ENCODE results near the gene GTF2H4.

DNA sequence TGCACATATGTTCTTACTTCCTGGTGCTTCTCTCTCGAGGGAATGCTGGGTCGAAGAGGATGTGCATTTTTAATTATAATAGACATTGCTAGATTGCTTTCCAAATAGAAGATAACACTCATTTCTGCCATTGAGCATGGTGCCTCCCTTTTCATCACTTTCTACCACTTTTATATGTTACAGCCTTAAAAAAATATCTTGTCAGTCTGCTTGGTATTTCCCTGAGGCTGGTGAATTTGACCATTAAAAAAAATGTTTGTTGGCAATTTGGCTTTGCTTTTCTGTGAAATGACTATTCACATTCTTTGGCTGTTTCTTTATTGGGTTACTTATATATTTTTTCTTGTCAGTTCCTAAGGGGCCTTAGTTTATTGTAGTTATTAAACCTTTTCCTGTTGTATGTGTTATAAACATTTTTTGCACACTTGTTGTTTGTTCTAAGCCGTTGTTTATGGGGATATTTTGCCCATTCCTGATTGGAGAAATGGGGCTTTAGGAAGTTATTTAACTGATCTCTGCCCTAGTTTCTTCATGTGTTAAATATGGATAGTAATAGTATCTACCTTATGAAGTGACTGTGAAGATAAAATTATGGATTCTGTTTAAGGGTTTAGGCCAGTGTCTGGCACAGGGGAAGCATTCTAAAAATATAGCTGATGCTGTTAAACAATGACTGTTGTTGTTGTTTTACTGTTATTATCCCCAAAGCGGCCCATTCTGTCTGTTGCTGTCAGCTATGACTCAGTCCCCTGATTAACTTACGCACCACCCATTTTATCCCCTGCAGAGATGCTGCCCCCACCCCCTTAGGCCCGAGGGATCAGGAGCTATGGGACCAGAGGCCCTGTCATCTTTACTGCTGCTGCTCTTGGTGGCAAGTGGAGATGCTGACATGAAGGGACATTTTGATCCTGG, 19.8 kb upstream of the GTF2H4 start:
- TF ChIP-seq TAF1 (conservative IDR thresholded peaks at IDR 0.05) (no peak), JUND (IDR thresholded peaks at IDR 0.05) (no peak)
- TF ChIP-seq, protein P1, sequence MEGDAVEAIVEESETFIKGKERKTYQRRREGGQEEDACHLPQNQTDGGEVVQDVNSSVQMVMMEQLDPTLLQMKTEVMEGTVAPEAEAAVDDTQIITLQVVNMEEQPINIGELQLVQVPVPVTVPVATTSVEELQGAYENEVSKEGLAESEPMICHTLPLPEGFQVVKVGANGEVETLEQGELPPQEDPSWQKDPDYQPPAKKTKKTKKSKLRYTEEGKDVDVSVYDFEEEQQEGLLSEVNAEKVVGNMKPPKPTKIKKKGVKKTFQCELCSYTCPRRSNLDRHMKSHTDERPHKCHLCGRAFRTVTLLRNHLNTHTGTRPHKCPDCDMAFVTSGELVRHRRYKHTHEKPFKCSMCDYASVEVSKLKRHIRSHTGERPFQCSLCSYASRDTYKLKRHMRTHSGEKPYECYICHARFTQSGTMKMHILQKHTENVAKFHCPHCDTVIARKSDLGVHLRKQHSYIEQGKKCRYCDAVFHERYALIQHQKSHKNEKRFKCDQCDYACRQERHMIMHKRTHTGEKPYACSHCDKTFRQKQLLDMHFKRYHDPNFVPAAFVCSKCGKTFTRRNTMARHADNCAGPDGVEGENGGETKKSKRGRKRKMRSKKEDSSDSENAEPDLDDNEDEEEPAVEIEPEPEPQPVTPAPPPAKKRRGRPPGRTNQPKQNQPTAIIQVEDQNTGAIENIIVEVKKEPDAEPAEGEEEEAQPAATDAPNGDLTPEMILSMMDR (IDR thresholded peaks at IDR 0.05; ENCODE audit: low read depth, low read length, missing input control) = no peak
- TF ChIP-seq, protein P2, sequence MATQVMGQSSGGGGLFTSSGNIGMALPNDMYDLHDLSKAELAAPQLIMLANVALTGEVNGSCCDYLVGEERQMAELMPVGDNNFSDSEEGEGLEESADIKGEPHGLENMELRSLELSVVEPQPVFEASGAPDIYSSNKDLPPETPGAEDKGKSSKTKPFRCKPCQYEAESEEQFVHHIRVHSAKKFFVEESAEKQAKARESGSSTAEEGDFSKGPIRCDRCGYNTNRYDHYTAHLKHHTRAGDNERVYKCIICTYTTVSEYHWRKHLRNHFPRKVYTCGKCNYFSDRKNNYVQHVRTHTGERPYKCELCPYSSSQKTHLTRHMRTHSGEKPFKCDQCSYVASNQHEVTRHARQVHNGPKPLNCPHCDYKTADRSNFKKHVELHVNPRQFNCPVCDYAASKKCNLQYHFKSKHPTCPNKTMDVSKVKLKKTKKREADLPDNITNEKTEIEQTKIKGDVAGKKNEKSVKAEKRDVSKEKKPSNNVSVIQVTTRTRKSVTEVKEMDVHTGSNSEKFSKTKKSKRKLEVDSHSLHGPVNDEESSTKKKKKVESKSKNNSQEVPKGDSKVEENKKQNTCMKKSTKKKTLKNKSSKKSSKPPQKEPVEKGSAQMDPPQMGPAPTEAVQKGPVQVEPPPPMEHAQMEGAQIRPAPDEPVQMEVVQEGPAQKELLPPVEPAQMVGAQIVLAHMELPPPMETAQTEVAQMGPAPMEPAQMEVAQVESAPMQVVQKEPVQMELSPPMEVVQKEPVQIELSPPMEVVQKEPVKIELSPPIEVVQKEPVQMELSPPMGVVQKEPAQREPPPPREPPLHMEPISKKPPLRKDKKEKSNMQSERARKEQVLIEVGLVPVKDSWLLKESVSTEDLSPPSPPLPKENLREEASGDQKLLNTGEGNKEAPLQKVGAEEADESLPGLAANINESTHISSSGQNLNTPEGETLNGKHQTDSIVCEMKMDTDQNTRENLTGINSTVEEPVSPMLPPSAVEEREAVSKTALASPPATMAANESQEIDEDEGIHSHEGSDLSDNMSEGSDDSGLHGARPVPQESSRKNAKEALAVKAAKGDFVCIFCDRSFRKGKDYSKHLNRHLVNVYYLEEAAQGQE (IDR thresholded peaks at IDR 0.05) = no peak
- TF ChIP-seq, protein P3, sequence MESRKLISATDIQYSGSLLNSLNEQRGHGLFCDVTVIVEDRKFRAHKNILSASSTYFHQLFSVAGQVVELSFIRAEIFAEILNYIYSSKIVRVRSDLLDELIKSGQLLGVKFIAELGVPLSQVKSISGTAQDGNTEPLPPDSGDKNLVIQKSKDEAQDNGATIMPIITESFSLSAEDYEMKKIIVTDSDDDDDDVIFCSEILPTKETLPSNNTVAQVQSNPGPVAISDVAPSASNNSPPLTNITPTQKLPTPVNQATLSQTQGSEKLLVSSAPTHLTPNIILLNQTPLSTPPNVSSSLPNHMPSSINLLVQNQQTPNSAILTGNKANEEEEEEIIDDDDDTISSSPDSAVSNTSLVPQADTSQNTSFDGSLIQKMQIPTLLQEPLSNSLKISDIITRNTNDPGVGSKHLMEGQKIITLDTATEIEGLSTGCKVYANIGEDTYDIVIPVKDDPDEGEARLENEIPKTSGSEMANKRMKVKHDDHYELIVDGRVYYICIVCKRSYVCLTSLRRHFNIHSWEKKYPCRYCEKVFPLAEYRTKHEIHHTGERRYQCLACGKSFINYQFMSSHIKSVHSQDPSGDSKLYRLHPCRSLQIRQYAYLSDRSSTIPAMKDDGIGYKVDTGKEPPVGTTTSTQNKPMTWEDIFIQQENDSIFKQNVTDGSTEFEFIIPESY (IDR thresholded peaks at IDR 0.05) = no peak
